DLD1 (cell line): ENCODE measurements around the gene RBMXL3.

Experiments
- in situ Hi-C: cut with HindIII; loops from 2 replicates; pipeline ENCODE4 v1.10.0; 2017; ENCODE audit warnings: low sequenced_read_pairs

The RBMXL3 gene

GRCh38 chrX:115233497-115234455 is 44.6 kb downstream of the RBMXL3 start, which contains the start of gene LRCH2:
TSS of gene LRCH2 (minus strand) at chrX:115234096. CDS start at chrX:115234041, 55 bp downstream.
- in situ Hi-C loops, result no loop called here

DNA sequence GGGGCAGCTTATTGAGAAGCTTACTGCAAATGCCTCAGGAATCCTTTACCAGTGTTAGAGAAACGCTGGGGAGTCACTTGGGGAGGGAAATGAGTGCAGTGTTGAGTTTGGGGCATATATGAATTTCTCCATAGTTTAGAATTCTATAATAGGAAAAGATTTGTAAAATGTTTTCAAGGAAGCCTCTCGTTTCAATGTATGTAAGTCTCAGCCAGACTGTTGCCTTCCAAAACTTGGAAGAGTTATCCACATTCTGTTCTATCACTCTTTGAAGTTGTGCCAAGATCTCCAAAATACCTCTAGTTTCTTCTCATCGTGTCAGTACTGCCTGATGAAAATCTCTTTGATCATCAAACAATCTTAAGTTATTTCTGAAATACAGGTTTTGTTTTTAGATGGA is 45.3 kb downstream of the RBMXL3 start:
- in situ Hi-C loops, result no loop called here

DNA sequence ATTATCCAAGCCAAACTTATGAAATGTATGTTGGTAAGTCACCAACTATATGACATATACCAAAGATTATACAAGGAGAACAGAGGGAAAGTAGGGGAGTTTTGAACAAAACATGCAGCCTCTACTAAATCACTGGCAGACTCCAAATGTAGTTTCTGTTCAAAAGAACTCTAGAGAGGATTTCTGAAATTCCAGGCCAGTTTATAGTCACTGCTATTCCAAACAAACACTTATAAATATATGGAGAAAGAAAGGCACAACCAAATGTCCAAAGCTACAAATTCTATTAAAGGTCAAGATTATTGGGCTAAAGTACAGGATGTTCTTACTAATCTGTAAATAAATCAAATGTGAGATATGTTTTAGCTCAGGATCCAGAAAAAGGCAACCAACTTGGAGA is 47.4 kb downstream of the RBMXL3 start:
- in situ Hi-C loops, result no loop called here

- in situ Hi-C loops, result no loop called here
Observed at GRCh38 chrX:115237056-115237455, 47.8 kb downstream of the RBMXL3 start.
